CD4-positive, alpha-beta T cell (primary cell): ENCODE data around the gene LRRC36. TPM values are rescaled to one million over a fixed set of nuclear protein-coding genes. Genes with fewer than 3 reads are reported as not detected.

Experiments
- ATAC-seq: fragments of 200-7000 bp; cut with Tn5 transposase; one replicate; pipeline ENCODE4 v1.10.0; 2022; ENCODE audit warnings: mild to moderate bottlenecking; ENCODE audit not compliant: poor library complexity
- CTCF ChIA-PET: fragments of 350-600 bp; sonication (Branson Sonifier 250); formaldehyde crosslinking; loops from one replicate; lab custom pipeline; 2021; ENCODE audit warnings: antibody characterized with exemption, inconsistent platforms; lab: Charles Lee
- POLR2A ChIA-PET: fragments of 350-600 bp; sonication (Branson Sonifier 250); formaldehyde crosslinking; loops from one replicate; lab custom pipeline; 2021; ENCODE audit warnings: antibody characterized with exemption, inconsistent platforms; lab: Charles Lee
- DNase-seq, 14 experiments: peaks; one replicate each; pipeline ENCODE4 v3.0.0-alpha.2; 2013 to 2020; ENCODE audit warnings: mixed read lengths in 2 of 14
- H3K27ac ChIP-seq, 2 donors: one replicate each; pipeline versions ENCODE4 v1.5.1 to v1.7.0; 2013; ENCODE audit warnings: low read length in 2 of 2, low read depth in 1 of 2, mild to moderate bottlenecking in 1 of 2
- H3K27me3 ChIP-seq, 2 experiments: 1 replicate in 1 of 2; 2 replicates in 1 of 2; pipeline versions ENCODE4 v1.6.1 to v1.7.0; 2013; ENCODE audit warnings: low read length in 2 of 2, control low read depth in 1 of 2, mild to moderate bottlenecking in 1 of 2, moderate library complexity in 1 of 2; ENCODE audit not compliant: insufficient read depth in 2 of 2, control insufficient read depth in 1 of 2
- H3K36me3 ChIP-seq: one replicate; pipeline ENCODE4 v1.6.1; 2013; ENCODE audit warnings: low read length, control low read depth; ENCODE audit not compliant: insufficient read depth
- H3K4me1 ChIP-seq: one replicate; pipeline ENCODE4 v1.6.1; 2013; ENCODE audit warnings: low read length, control low read depth; ENCODE audit not compliant: insufficient read depth
- H3K4me3 ChIP-seq: one replicate; pipeline ENCODE4 v1.5.1; 2013; ENCODE audit warnings: mild to moderate bottlenecking, low read length, moderate library complexity
- H3K9me3 ChIP-seq, 2 experiments: 1 replicate in 1 of 2; 2 replicates in 1 of 2; pipeline versions ENCODE4 v1.6.1 to v1.7.0; 2013; ENCODE audit warnings: low read length in 2 of 2, mild to moderate bottlenecking in 2 of 2, control low read depth in 1 of 2, moderate library complexity in 1 of 2; ENCODE audit not compliant: control insufficient read depth in 1 of 2, insufficient read depth in 1 of 2
- H3K27ac Mint-ChIP-seq: one replicate; pipeline ENCODE4 v1.8.0; 2020; ENCODE audit warnings: mixed read lengths
- H3K27me3 Mint-ChIP-seq: one replicate; pipeline ENCODE4 v1.8.0; 2021; ENCODE audit warnings: mixed read lengths
- H3K36me3 Mint-ChIP-seq: one replicate; pipeline ENCODE4 v1.8.0; 2021; ENCODE audit warnings: low read depth, mixed read lengths
- H3K4me1 Mint-ChIP-seq: one replicate; pipeline ENCODE4 v1.8.0; 2021; ENCODE audit warnings: low read depth, mixed read lengths
- H3K4me3 Mint-ChIP-seq: one replicate; pipeline ENCODE4 v1.8.0; 2020; ENCODE audit warnings: mild to moderate bottlenecking, mixed read lengths
- H3K9me3 Mint-ChIP-seq: one replicate; pipeline ENCODE4 v1.8.0; 2020; ENCODE audit warnings: mixed read lengths
- CTCF ChIP-seq: fragments of 200-600 bp; IDR thresholded peaks from one replicate; pipeline ENCODE4 v1.8.0; 2022; ENCODE audit warnings: antibody characterized with exemption, mild to moderate bottlenecking
- intact Hi-C, 2 experiments: fragments of 100-400 bp; cut with DNase I in 1 of 2; cut with micrococcal nuclease in 1 of 2; formaldehyde crosslinking; loops; one replicate each; pipeline versions ENCODE4 v1.15.1 to v1.9.0; 2023 to 2025; cut with DNase I, micrococcal nuclease
- total RNA-seq, 174 experiments: library from RNA in 2 of 174; stranded (reverse) in 2 of 174; gene quantifications; one replicate each; pipeline ENCODE4 v1.2.3 and lab custom pipeline; 2021 to 2026

LRRC36 gene
- total RNA-seq, 2 experiments from 2014 or later: not detected

GRCh38 chr16:67419931-67420330 lies 93.3 kb downstream of the LRRC36 start:
- POLR2A ChIA-PET: no interaction called here
- no peak overlapping the region for H3K27ac Mint-ChIP-seq
- H3K4me3 ChIP-seq: no peak overlapping the region
- H3K9me3 ChIP-seq: no peaks in the 10 kb centered on the region
- no peak overlapping the region for H3K27ac ChIP-seq
- H3K36me3 Mint-ChIP-seq: no peaks in the 10 kb centered on the region
- no peaks in the 10 kb centered on the region for H3K9me3 Mint-ChIP-seq
- CTCF ChIA-PET: no interaction called here
- intact Hi-C loops: loop anchor here (5.0 to 10.0 kb wide), 2 partner anchors 443 to 445 kb away; no protein-coding TSS in a partner anchor
- H3K27me3 Mint-ChIP-seq: peaks cover 40% of the 10 kb centered on the region
- peaks cover 12% of the 10 kb centered on the region for H3K4me1 ChIP-seq
- H3K36me3 ChIP-seq: no peaks in the 10 kb centered on the region
- no peak for ATAC-seq
- H3K27me3 ChIP-seq: peaks cover 24 to 31% of the 10 kb centered on the region in 2 experiments
- DNase-seq: no peak
- H3K4me3 Mint-ChIP-seq: no peak overlapping the region
- peaks cover 4% of the 10 kb centered on the region for H3K4me1 Mint-ChIP-seq
- no peak for TF ChIP-seq CTCF

GRCh38 chr16:67421030-67421429 lies 94.4 kb downstream of the LRRC36 start:
- H3K4me1 ChIP-seq: peaks cover 6% of the 10 kb centered on the region
- H3K4me3 ChIP-seq: no peak overlapping the region
- Mint-ChIP-seq H3K4me1 (peaks cover 4% of the 10 kb centered on the region), H3K27ac (no peak overlapping the region), H3K27me3 (peaks cover 42% of the 10 kb centered on the region), H3K4me3 (no peak overlapping the region), H3K36me3 (no peaks in the 10 kb centered on the region), H3K9me3 (no peaks in the 10 kb centered on the region)
- TF ChIP-seq CTCF: no peak
- intact Hi-C loops: no loop called here
- ATAC-seq: no peak
- H3K9me3 ChIP-seq: no peaks in the 10 kb centered on the region
- no peaks in the 10 kb centered on the region for H3K36me3 ChIP-seq
- H3K27ac ChIP-seq: no peak overlapping the region
- peaks cover 23 to 26% of the 10 kb centered on the region in 2 experiments for H3K27me3 ChIP-seq
- CTCF ChIA-PET: interaction anchor here (0.6 kb wide), 1 partner anchor 60 kb away, joined by 3 read pairs; no protein-coding TSS in a partner anchor
- no peak for DNase-seq
- POLR2A ChIA-PET: no interaction called here

- H3K27me3 Mint-ChIP-seq: peaks cover 40% of the 10 kb centered on the region
- H3K36me3 Mint-ChIP-seq: no peaks in the 10 kb centered on the region
- H3K9me3 Mint-ChIP-seq: no peaks in the 10 kb centered on the region
- no peak overlapping the region for H3K4me3 Mint-ChIP-seq
- Histone ChIP-seq H3K27ac (no peak overlapping the region), H3K4me3 (no peak overlapping the region), H3K9me3 (no peaks in the 10 kb centered on the region), H3K36me3 (no peaks in the 10 kb centered on the region), H3K27me3 (peaks cover 12 to 23% of the 10 kb centered on the region in 2 experiments), H3K4me1 (peaks cover 1% of the 10 kb centered on the region)
- H3K4me1 Mint-ChIP-seq: no peaks in the 10 kb centered on the region
- CTCF ChIA-PET: no interaction called here
- DNase-seq (no peak), ATAC-seq (no peak)
- POLR2A ChIA-PET: no interaction called here
- no peak overlapping the region for H3K27ac Mint-ChIP-seq
- intact Hi-C loops: no loop called here
- no peak for TF ChIP-seq CTCF
Observed at GRCh38 chr16:67423015-67423414, 96.4 kb downstream of the LRRC36 start.
